Naive thymus-derived CD4-positive, alpha-beta T cell (primary cell): Measurements from ENCODE around the gene ENO2. TPM values are rescaled to one million over a fixed set of nuclear protein-coding genes. Genes with fewer than 3 reads are reported as not detected.
"Not testable (repeated sequence)": the region's sequence is repeated elsewhere in the genome, so short reads cannot be mapped to it uniquely, and the experiment has no call there.

ENCODE experiments used
- ATAC-seq: fragments of 150-1000 bp; cut with Tn5 transposase; 2 replicates; pipeline ENCODE4 v1.10.0; 2021; ENCODE audit warnings: mild to moderate bottlenecking, moderate library complexity
- CTCF ChIA-PET: fragments of 350-600 bp; sonication (Branson Sonifier 250); formaldehyde crosslinking; loops from one replicate; lab custom pipeline; 2021; ENCODE audit warnings: antibody characterized with exemption; lab: Charles Lee
- POLR2A ChIA-PET: fragments of 350-600 bp; sonication (Branson Sonifier 250); formaldehyde crosslinking; loops from one replicate; lab custom pipeline; 2021; ENCODE audit warnings: antibody characterized with exemption, inconsistent platforms; lab: Charles Lee
- DNase-seq, 9 donors: peaks; one replicate each; pipeline versions ENCODE4 v3.0.0 to v3.0.0-alpha.2; 2020 to 2022; ENCODE audit warnings: mixed read lengths in 1 of 9
- H3K27ac ChIP-seq: one replicate; pipeline ENCODE4 v1.7.0; 2013; ENCODE audit warnings: mild to moderate bottlenecking, low read depth, low read length, moderate library complexity
- H3K27me3 ChIP-seq, 2 donors: one replicate each; pipeline ENCODE4 v1.7.0; 2013; ENCODE audit warnings: low read length in 2 of 2, mild to moderate bottlenecking in 2 of 2, moderate library complexity in 2 of 2; ENCODE audit not compliant: control insufficient read depth in 2 of 2, insufficient read depth in 2 of 2
- H3K36me3 ChIP-seq, 3 experiments: 1 replicate in 2 of 3; 2 replicates in 1 of 3; pipeline ENCODE4 v1.7.0; 2013; ENCODE audit warnings: low read length in 3 of 3, mild to moderate bottlenecking in 3 of 3, moderate library complexity in 1 of 3; ENCODE audit not compliant: insufficient read depth in 3 of 3, control insufficient read depth in 2 of 3
- H3K4me1 ChIP-seq, 2 donors: one replicate each; pipeline ENCODE4 v1.7.0; 2013; ENCODE audit warnings: low read length in 2 of 2, mild to moderate bottlenecking in 2 of 2, moderate library complexity in 1 of 2; ENCODE audit not compliant: control insufficient read depth in 2 of 2, insufficient read depth in 2 of 2
- H3K4me3 ChIP-seq: 2 replicates; pipeline ENCODE4 v1.7.0; 2013; ENCODE audit warnings: mild to moderate bottlenecking, low read length
- H3K9me3 ChIP-seq, 3 experiments: 1 replicate in 2 of 3; 2 replicates in 1 of 3; pipeline ENCODE4 v1.7.0; 2013; ENCODE audit warnings: low read length in 3 of 3; ENCODE audit not compliant: control insufficient read depth in 2 of 3
- H3K27ac Mint-ChIP-seq, 9 donors: one replicate each; pipeline ENCODE4 v1.8.0; 2020 to 2022; ENCODE audit warnings: mixed read lengths in 9 of 9, mild to moderate bottlenecking in 8 of 9, moderate library complexity in 5 of 9, inconsistent platforms in 2 of 9
- H3K27me3 Mint-ChIP-seq, 5 donors: one replicate each; pipeline ENCODE4 v1.8.0; 2021 to 2022; ENCODE audit warnings: mixed read lengths in 5 of 5, mild to moderate bottlenecking in 1 of 5
- H3K36me3 Mint-ChIP-seq, 5 donors: one replicate each; pipeline ENCODE4 v1.8.0; 2020 to 2022; ENCODE audit warnings: mixed read lengths in 5 of 5, mild to moderate bottlenecking in 3 of 5, inconsistent platforms in 1 of 5
- H3K4me1 Mint-ChIP-seq, 7 donors: one replicate each; pipeline ENCODE4 v1.8.0; 2020 to 2022; ENCODE audit warnings: mixed read lengths in 7 of 7, mild to moderate bottlenecking in 3 of 7, inconsistent platforms in 1 of 7
- H3K4me3 Mint-ChIP-seq, 10 donors: one replicate each; pipeline ENCODE4 v1.8.0; 2020 to 2022; ENCODE audit warnings: mild to moderate bottlenecking in 10 of 10, mixed read lengths in 10 of 10, moderate library complexity in 6 of 10, inconsistent platforms in 2 of 10
- H3K9me3 Mint-ChIP-seq, 11 donors: one replicate each; pipeline ENCODE4 v1.8.0; 2020 to 2022; ENCODE audit warnings: mixed read lengths in 11 of 11, mild to moderate bottlenecking in 4 of 11, inconsistent platforms in 1 of 11, moderate library complexity in 1 of 11
- intact Hi-C, 2 donors: fragments of 100-400 bp; cut with micrococcal nuclease; formaldehyde crosslinking; loops; one replicate each; pipeline ENCODE4 v1.15.1; 2023
- polyA plus RNA-seq, 2 donors: library from polyadenylated mRNA; unstranded; fragments of 300-500 nt; fragmentation: Illumina TruSeq; gene quantifications; one replicate each; pipeline ENCODE4 v1.2.3, GENCODE V29; 2021
- total RNA-seq, 6 experiments: library from RNA in 5 of 6; stranded (reverse) in 5 of 6; gene quantifications; 1 replicate in 5 of 6; 2 replicates in 1 of 6; pipeline ENCODE4 v1.2.3 and lab custom pipeline; 2021 to 2026

The ENO2 gene
- total and polyA plus RNA-seq, 7 experiments from 2014 or later = 22.5 to 193 (median 90.6) TPM

GRCh38 chr12:6883683-6884082 is 30.7 kb upstream of the ENO2 start:
- Mint-ChIP-seq H3K4me3 (no peak overlapping the region), H3K4me1 (peaks cover 0 to 3% (median 0%) of the 10 kb centered on the region in 7 donors), H3K27me3 (no peaks in the 10 kb centered on the region), H3K36me3 (peaks cover 0 to 10% (median 7%) of the 10 kb centered on the region in 5 donors), H3K27ac (no peak overlapping the region), H3K9me3 (no peaks in the 10 kb centered on the region)
- no peak overlapping the region for H3K27ac ChIP-seq
- H3K9me3 ChIP-seq = no peaks in the 10 kb centered on the region
- peaks cover 0 to 14% (median 0%) of the 10 kb centered on the region in 3 experiments for H3K36me3 ChIP-seq
- DNase-seq (no peak), ATAC-seq (no peak)
- H3K4me3 ChIP-seq = no peak overlapping the region
- intact Hi-C loops = no loop called here
- ChIA-PET POLR2A (no interaction called here), CTCF (interaction anchor here (2.2 kb wide), 1 partner anchor 11 kb away, joined by 7 read pairs; the partner anchor contains the start of gene SPSB2)
- H3K27me3 ChIP-seq = no peaks in the 10 kb centered on the region
- H3K4me1 ChIP-seq = no peaks in the 10 kb centered on the region

- H3K4me1 Mint-ChIP-seq = peaks cover 0 to 3% (median 0%) of the 10 kb centered on the region in 7 donors
These were observed 29.8 kb upstream of the ENO2 start for GRCh38 chr12:6884539-6884938.

GRCh38 chr12:6886206-6886999 is 28.0 kb upstream of the ENO2 start:
- H3K27me3 Mint-ChIP-seq, H3K4me3 Mint-ChIP-seq, H3K4me3 ChIP-seq, ATAC-seq, H3K27ac ChIP-seq, H3K9me3 ChIP-seq, H3K36me3 Mint-ChIP-seq, H3K27me3 ChIP-seq, intact Hi-C loops, H3K4me1 ChIP-seq, DNase-seq, H3K9me3 Mint-ChIP-seq: not testable (repeated sequence)
- POLR2A ChIA-PET = interaction anchor here (0.7 kb wide), 1 partner anchor 177 kb away, joined by 3 read pairs; no protein-coding TSS in a partner anchor
- peak overlapping the region in 1 of 9 donors; percentile 30 for H3K27ac Mint-ChIP-seq
- H3K36me3 ChIP-seq = peaks cover 0 to 14% (median 0%) of the 10 kb centered on the region in 3 experiments
- CTCF ChIA-PET = interaction anchor here (2.2 kb wide), 1 partner anchor 14 kb away, joined by 7 read pairs; the partner anchor contains the start of gene SPSB2
- H3K4me1 Mint-ChIP-seq = peaks cover 0 to 17% (median 8%) of the 10 kb centered on the region in 7 donors

More at GRCh38 chr12:6884539-6884938, 29.8 kb upstream of the ENO2 start:
- Mint-ChIP-seq H3K9me3 (no peaks in the 10 kb centered on the region), H3K36me3 (peaks cover 0 to 8% (median 7%) of the 10 kb centered on the region in 5 donors), H3K27ac (no peak overlapping the region), H3K4me3 (no peak overlapping the region), H3K27me3 (no peaks in the 10 kb centered on the region)
- DNase-seq (no peak), ATAC-seq (no peak)
- H3K9me3 ChIP-seq = no peaks in the 10 kb centered on the region
- H3K27ac ChIP-seq = no peak overlapping the region
- CTCF ChIA-PET = interaction anchor here (2.2 kb wide), 1 partner anchor 12 kb away, joined by 7 read pairs; the partner anchor contains the start of gene SPSB2
- H3K36me3 ChIP-seq = peaks cover 0 to 14% (median 0%) of the 10 kb centered on the region in 3 experiments
- H3K4me1 ChIP-seq = no peaks in the 10 kb centered on the region
- POLR2A ChIA-PET = no interaction called here
- no peaks in the 10 kb centered on the region for H3K27me3 ChIP-seq
- H3K4me3 ChIP-seq = no peak overlapping the region
- intact Hi-C loops = no loop called here

- Histone ChIP-seq H3K36me3 (peaks cover 0 to 14% (median 0%) of the 10 kb centered on the region in 3 experiments), H3K27me3 (no peaks in the 10 kb centered on the region), H3K4me1 (peaks cover 6 to 10% of the 10 kb centered on the region in 2 donors), H3K9me3 (no peaks in the 10 kb centered on the region), H3K4me3 (no peak overlapping the region), H3K27ac (no peak overlapping the region)
- intact Hi-C loops = no loop called here
- no peak overlapping the region for H3K4me3 Mint-ChIP-seq
- no peaks in the 10 kb centered on the region for H3K27me3 Mint-ChIP-seq
- H3K4me1 Mint-ChIP-seq = peaks cover 0 to 28% (median 11%) of the 10 kb centered on the region in 7 donors
- DNase-seq (no peak), ATAC-seq (no peak)
- no peaks in the 10 kb centered on the region for H3K9me3 Mint-ChIP-seq
- peaks cover 0 to 8% (median 7%) of the 10 kb centered on the region in 5 donors for H3K36me3 Mint-ChIP-seq
- POLR2A ChIA-PET = interaction anchor here (0.7 to 1.2 kb wide), 4 partner anchors 16 to 178 kb away, joined by 3 to 4 read pairs (median 4); no protein-coding TSS in a partner anchor
- CTCF ChIA-PET = no interaction called here
- H3K27ac Mint-ChIP-seq = peak overlapping the region in 1 of 9 donors; percentile 58
These were observed 26.9 kb upstream of the ENO2 start for GRCh38 chr12:6887460-6887859.

DNA sequence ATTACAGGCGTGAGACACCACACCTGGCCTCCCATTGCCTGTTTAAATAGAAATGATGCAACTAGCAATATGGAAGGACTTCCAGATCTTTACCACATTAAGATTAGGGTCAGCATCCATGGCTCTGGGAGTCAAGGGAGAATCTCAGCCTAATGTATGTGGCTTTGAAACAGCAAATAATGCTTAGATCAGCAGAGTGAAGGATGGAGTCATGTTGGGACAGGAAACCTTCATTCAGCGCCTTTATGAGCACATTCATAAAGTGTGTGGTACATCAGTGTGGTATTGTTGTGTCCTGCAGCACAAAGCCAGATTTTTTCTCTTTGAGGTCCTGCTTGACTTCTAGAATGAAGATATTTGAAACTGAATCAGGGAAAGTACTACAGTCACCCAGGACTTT is 26.0 kb upstream of the ENO2 start:
- Histone ChIP-seq H3K36me3 (peaks cover 0 to 14% (median 0%) of the 10 kb centered on the region in 3 experiments), H3K9me3 (no peaks in the 10 kb centered on the region), H3K27ac (no peak overlapping the region), H3K4me1 (peaks cover 6 to 10% of the 10 kb centered on the region in 2 donors), H3K4me3 (no peak overlapping the region), H3K27me3 (no peaks in the 10 kb centered on the region)
- ChIA-PET POLR2A (interaction anchor here (1.2 kb wide), 1 partner anchor 17 kb away, joined by 3 read pairs; no protein-coding TSS in a partner anchor), CTCF (no interaction called here)
- no peaks in the 10 kb centered on the region for H3K27me3 Mint-ChIP-seq
- H3K9me3 Mint-ChIP-seq = no peaks in the 10 kb centered on the region
- DNase-seq (no peak), ATAC-seq (no peak)
- peak overlapping the region in 3 of 9 donors; percentile 7 to 47 (median 12) for H3K27ac Mint-ChIP-seq
- no peak overlapping the region for H3K4me3 Mint-ChIP-seq
- peaks cover 0 to 9% (median 7%) of the 10 kb centered on the region in 5 donors for H3K36me3 Mint-ChIP-seq
- peaks cover 0 to 31% (median 11%) of the 10 kb centered on the region in 7 donors for H3K4me1 Mint-ChIP-seq
- intact Hi-C loops = no loop called here

DNA sequence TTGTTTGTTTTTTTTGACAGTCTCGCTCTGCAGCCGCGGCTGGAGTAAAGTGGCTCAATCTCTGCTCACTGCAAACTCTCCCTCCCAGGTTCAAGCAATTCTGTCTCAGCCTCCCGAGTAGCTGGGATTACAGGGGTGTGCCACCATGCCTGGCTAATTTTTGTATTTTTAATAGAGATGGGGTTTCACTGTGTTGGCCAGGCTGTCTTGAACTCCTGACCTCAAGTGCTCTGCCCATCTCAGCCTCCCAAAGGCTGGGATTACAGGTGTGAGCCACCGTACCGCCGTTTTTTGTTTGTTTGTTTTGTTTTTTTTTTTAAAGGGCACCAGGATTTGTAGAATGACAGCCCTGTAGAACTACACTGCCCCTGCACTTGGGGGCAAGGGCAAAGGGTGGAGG is 25.6 kb upstream of the ENO2 start:
- H3K36me3 ChIP-seq = peaks cover 0 to 12% (median 0%) of the 10 kb centered on the region in 3 experiments
- H3K4me1 ChIP-seq, H3K36me3 Mint-ChIP-seq, H3K4me3 Mint-ChIP-seq, intact Hi-C loops, H3K27me3 ChIP-seq, H3K27ac ChIP-seq, ATAC-seq, CTCF ChIA-PET, H3K27ac Mint-ChIP-seq, H3K9me3 ChIP-seq, POLR2A ChIA-PET, H3K4me3 ChIP-seq, DNase-seq, H3K27me3 Mint-ChIP-seq, H3K9me3 Mint-ChIP-seq: not testable (repeated sequence)
- peaks cover 0 to 31% (median 11%) of the 10 kb centered on the region in 7 donors for H3K4me1 Mint-ChIP-seq
